SU-DHL-6 (cell line): ENCODE results near the gene CUTA.

Experiments
- H2AFZ ChIP-seq: fragments of 200-600 bp; sonication (generic); 2 replicates; pipeline ENCODE4 v1.6.1; 2014; ENCODE audit warnings: low read depth, mild to moderate bottlenecking, moderate library complexity, mixed read lengths, antibody characterized with exemption, low read length; ENCODE audit not compliant: severe bottlenecking
- H3F3A ChIP-seq: fragments of 200-600 bp; shearing (Covaris generic); 2 replicates; pipeline ENCODE4 v1.6.0; 2016; ENCODE audit warnings: antibody characterized with exemption, mild to moderate bottlenecking; ENCODE audit not compliant: insufficient read depth
- H3K27ac ChIP-seq: fragments of 200-600 bp; sonication (generic); 2 replicates; pipeline ENCODE4 v1.5.1; 2016; ENCODE audit warnings: low read depth, mild to moderate bottlenecking, low read length, moderate library complexity, mixed read lengths
- H3K27me3 ChIP-seq: fragments of 200-600 bp; sonication (generic), shearing (Covaris generic); 2 replicates; pipeline ENCODE4 v1.6.0; 2014; ENCODE audit warnings: mild to moderate bottlenecking, low read length
- H3K36me3 ChIP-seq: fragments of 200-600 bp; sonication (generic); 2 replicates; pipeline ENCODE4 v1.6.1; 2014; ENCODE audit warnings: mild to moderate bottlenecking, low read length, mixed read lengths
- H3K4me2 ChIP-seq: fragments of 300-600, 200-600 bp; shearing (Covaris generic), sonication (generic); 2 replicates; pipeline ENCODE4 v1.6.0; 2014; ENCODE audit warnings: low read length, low read depth, mild to moderate bottlenecking; ENCODE audit not compliant: poor library complexity, severe bottlenecking
- H3K4me3 ChIP-seq: fragments of 200-600 bp; sonication (generic); 2 replicates; pipeline ENCODE4 v1.5.1; 2014; ENCODE audit warnings: antibody characterized with exemption, low read length, mild to moderate bottlenecking, mixed read lengths; ENCODE audit not compliant: insufficient read depth, poor library complexity, severe bottlenecking
- H3K79me2 ChIP-seq: fragments of 200-600 bp; sonication (generic); 2 replicates; pipeline ENCODE4 v1.6.1; 2014; ENCODE audit warnings: mild to moderate bottlenecking, low read length, moderate library complexity; ENCODE audit not compliant: insufficient read depth
- H3K9ac ChIP-seq: fragments of 200-600 bp; sonication (generic); 2 replicates; pipeline ENCODE4 v1.7.0; 2014; ENCODE audit warnings: mild to moderate bottlenecking, low read length
- H3K9me2 ChIP-seq: fragments of 200-600 bp; sonication (generic); replicated peaks from 2 replicates; pipeline ENCODE4 v1.6.1; 2014; ENCODE audit warnings: low read length; ENCODE audit not compliant: insufficient read depth
- H3K9me3 ChIP-seq: fragments of 200-600 bp; sonication (generic); 2 replicates; pipeline ENCODE4 v1.6.1; 2014; ENCODE audit warnings: low read length, mixed read lengths; ENCODE audit not compliant: insufficient read depth
- H4K20me1 ChIP-seq: fragments of 200-600 bp; sonication (generic); 2 replicates; pipeline ENCODE4 v1.6.1; 2014; ENCODE audit warnings: low read depth, mild to moderate bottlenecking, antibody characterized with exemption, low read length, moderate library complexity, mixed read lengths
- EZH2phosphoT487 ChIP-seq: fragments of 200-600 bp; sonication (generic), shearing (Covaris generic); conservative IDR thresholded peaks from 2 replicates; pipeline ENCODE4 v1.6.1; 2018; ENCODE audit warnings: mild to moderate bottlenecking, antibody characterized with exemption, low read length, moderate library complexity, mixed read lengths
- TF ChIP-seq, protein P1 (sequence below): fragments of 200-600 bp; sonication (generic); IDR thresholded peaks from one replicate; pipeline ENCODE4 v1.5.1; 2017; ENCODE audit warnings: antibody characterized with exemption, mild to moderate bottlenecking, low read length, moderate library complexity; ENCODE audit not compliant: insufficient read depth, poor library complexity, severe bottlenecking

CUTA gene

DNA sequence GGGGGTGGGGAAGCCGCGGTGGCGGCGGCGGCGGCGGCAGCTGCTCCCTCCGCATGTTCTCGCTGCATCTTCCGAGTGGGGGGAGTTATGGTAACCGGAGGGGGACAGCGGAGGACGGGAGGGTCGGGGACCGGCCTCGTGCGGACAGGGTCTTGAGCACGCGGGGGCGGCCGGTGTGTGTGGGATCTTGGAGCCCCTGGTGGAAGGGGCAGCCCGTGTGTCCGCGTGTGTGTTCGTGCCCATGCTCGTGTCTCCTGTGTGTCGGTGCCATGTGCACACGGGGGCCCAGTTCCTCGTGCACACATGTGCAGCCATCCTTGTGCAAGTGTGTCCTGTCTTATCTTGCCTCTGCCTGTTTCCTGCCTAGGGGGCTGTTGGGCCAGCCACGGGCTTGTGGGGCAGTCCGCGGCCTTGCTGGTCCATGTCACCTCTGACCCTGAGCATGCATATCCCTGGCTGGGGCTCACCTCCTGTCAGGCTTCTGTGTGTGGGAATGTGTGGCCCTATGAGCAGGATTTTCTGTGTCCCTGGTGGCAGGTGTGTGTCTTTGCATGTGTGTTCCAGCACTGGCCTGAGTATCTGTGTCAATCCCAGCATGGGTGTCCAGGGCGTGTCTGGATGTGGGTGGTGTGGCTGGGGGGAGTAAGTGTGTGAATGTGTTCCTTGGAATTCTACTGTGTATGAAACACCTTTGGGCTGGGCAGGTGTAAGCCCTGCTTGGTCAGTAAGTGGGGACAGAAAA, 10.5 kb upstream of the CUTA start:
- no peaks in the 10 kb centered on the region for H3K9me3 ChIP-seq
- H4K20me1 ChIP-seq = no peaks in the 10 kb centered on the region
- no peaks in the 10 kb centered on the region for H3K36me3 ChIP-seq
- H3K4me2 ChIP-seq = peak overlapping the region; percentile 26
- peak overlapping the region; percentile 8; the same call in 1 of the 2 replicates for H3K9ac ChIP-seq
- peak overlapping the region; percentile 10 for H3K4me3 ChIP-seq
- H2AFZ ChIP-seq = no peak overlapping the region
- H3K27ac ChIP-seq = no peak overlapping the region
- no peaks in the 10 kb centered on the region for H3K9me2 ChIP-seq
- no peak for TF ChIP-seq EZH2phosphoT487
- TF ChIP-seq, protein P1, sequence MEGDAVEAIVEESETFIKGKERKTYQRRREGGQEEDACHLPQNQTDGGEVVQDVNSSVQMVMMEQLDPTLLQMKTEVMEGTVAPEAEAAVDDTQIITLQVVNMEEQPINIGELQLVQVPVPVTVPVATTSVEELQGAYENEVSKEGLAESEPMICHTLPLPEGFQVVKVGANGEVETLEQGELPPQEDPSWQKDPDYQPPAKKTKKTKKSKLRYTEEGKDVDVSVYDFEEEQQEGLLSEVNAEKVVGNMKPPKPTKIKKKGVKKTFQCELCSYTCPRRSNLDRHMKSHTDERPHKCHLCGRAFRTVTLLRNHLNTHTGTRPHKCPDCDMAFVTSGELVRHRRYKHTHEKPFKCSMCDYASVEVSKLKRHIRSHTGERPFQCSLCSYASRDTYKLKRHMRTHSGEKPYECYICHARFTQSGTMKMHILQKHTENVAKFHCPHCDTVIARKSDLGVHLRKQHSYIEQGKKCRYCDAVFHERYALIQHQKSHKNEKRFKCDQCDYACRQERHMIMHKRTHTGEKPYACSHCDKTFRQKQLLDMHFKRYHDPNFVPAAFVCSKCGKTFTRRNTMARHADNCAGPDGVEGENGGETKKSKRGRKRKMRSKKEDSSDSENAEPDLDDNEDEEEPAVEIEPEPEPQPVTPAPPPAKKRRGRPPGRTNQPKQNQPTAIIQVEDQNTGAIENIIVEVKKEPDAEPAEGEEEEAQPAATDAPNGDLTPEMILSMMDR = peak; percentile 32
- peaks cover 6% of the 10 kb centered on the region; the same call in 1 of the 2 replicates for H3K27me3 ChIP-seq
- H3K79me2 ChIP-seq = no peaks in the 10 kb centered on the region
- peaks cover 23% of the 10 kb centered on the region for H3F3A ChIP-seq

DNA sequence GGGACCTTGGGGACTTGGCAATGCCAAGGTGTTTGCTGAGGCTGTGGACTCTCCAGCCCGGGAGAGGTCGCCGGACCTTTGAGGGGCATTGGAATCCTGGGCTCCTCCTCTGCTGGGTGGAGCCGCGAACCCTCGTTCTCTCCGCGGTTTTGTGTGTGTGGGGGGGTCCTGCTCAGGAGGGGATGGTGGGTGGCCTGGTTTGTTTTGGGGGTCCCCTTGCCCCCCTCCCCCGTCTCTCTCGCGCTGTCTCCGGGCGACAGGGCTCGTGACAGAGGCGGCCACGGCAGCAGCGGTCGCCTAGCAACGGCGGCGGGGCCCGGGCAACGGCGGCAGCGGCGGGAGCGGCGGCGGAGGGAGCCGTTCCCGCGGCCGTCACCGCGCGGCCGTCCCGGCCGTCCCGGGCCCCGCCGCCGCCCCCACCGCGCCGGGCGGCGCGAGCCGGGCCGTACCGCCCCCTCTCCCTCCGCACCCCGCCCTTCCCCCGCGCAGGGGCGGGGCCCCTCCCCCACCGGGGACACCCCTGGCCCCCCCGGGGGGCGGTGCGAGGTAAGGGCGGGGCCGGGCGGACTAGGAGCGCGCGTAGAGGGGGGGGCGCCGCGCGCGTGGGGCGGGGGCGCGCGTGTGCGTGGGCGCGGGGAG, 9.8 kb upstream of the CUTA start:
- Histone ChIP-seq H3K9me2 (no peaks in the 10 kb centered on the region), H3F3A (peaks cover 23% of the 10 kb centered on the region), H3K79me2 (no peaks in the 10 kb centered on the region), H3K4me2 (peak overlapping the region; percentile 60), H4K20me1 (no peaks in the 10 kb centered on the region), H3K9ac (peak overlapping the region; percentile 42), H3K27me3 (peaks cover 6% of the 10 kb centered on the region; the same call in 1 of the 2 replicates), H3K36me3 (no peaks in the 10 kb centered on the region), H3K4me3 (peak overlapping the region; percentile 56), H3K27ac (no peak overlapping the region), H3K9me3 (no peaks in the 10 kb centered on the region), H2AFZ (no peak overlapping the region)
- TF ChIP-seq, protein P1 = no peak
- no peak for TF ChIP-seq EZH2phosphoT487

DNA sequence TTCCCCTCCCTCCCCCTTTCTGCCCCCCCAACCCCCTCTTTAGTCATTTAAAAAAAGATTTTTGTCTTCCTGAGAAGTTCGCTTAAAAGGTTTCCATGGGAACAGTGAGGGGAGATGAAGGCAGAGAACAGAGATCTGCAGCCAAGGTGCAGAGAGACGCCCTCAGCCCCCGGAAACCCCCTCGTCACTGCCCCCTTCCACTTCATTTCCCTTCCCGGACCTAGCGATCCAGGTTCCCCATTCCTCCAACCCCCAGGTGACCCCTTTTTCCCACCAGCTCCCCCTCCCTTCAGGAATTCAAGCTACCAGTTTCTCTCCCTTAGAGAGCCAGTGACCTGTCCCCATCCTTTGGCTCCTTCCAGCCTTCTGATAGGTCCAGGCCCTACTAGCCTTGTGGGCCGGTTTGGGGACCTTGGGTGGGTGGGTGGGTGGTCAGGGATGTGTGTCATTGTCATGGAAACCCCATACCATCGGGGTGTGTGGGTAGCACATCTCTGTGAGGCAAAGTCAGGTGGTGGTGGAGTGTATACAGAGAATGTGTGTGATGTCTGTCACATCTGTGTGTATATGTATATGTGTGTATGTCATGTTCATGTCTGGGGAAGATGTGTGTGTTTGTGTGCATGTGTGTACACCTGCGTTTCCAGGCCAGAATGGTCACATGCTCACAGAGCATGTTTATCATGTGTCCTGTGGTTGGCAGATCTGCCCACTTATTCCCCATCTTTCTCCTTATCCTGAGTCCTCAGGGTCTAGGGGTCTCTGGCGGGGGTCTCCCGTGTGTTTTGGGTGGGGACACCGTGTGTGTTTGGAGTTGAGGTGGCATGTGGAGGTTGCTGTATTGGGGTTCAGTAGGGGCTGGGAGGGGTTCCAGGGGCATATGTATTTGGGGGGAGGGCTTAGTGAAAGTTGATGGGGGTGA, 8.9 kb upstream of the CUTA start:
- H3F3A ChIP-seq = peaks cover 23% of the 10 kb centered on the region
- TF ChIP-seq EZH2phosphoT487 = no peak
- peak overlapping the region; percentile 72 for H3K4me2 ChIP-seq
- no peaks in the 10 kb centered on the region for H3K36me3 ChIP-seq
- peaks cover 6% of the 10 kb centered on the region; the same call in 1 of the 2 replicates for H3K27me3 ChIP-seq
- H2AFZ ChIP-seq = no peak overlapping the region
- peak overlapping the region; percentile 65 for H3K9ac ChIP-seq
- peak overlapping the region; percentile 58 for H3K4me3 ChIP-seq
- no peaks in the 10 kb centered on the region for H3K9me2 ChIP-seq
- no peak overlapping the region for H3K27ac ChIP-seq
- H3K79me2 ChIP-seq = no peaks in the 10 kb centered on the region
- no peaks in the 10 kb centered on the region for H3K9me3 ChIP-seq
- H4K20me1 ChIP-seq = no peaks in the 10 kb centered on the region
